Stomach (tissue), 4 donors: Measurements from ENCODE around the gene SNORC.

Experiments
- CTCF ChIP-seq, 7 experiments: fragments of 450-650 bp in 4 of 7; fragments of 200-600 bp in 3 of 7; sonication (generic) in 3 of 7; IDR thresholded peaks; one replicate each; pipeline ENCODE4 v1.5.1; 2016 to 2019; ENCODE audit warnings: antibody characterized with exemption in 7 of 7, control low read depth in 2 of 7, mild to moderate bottlenecking in 1 of 7
- POLR2AphosphoS5 ChIP-seq, 3 donors: sonication (generic); formaldehyde crosslinking; IDR thresholded peaks; one replicate each; pipeline ENCODE4 v1.6.1; 2016; ENCODE audit warnings: antibody characterized with exemption in 3 of 3

GRCh38 chr2:232860593-232861241 is 9.3 kb upstream of the SNORC start:
- TF ChIP-seq CTCF (IDR thresholded peaks at IDR 0.05) (no peak), POLR2AphosphoS5 (IDR thresholded peaks at IDR 0.05) (no peak)
